ENCODE measurements around the gene APBB2. TPM values are rescaled to one million over a fixed set of nuclear protein-coding genes. Genes with fewer than 3 reads are reported as not detected.

APBB2 gene
- total RNA-seq, 3 donors from 2014 or later, result 1.1 to 2.2 (median 1.2) TPM

DNA sequence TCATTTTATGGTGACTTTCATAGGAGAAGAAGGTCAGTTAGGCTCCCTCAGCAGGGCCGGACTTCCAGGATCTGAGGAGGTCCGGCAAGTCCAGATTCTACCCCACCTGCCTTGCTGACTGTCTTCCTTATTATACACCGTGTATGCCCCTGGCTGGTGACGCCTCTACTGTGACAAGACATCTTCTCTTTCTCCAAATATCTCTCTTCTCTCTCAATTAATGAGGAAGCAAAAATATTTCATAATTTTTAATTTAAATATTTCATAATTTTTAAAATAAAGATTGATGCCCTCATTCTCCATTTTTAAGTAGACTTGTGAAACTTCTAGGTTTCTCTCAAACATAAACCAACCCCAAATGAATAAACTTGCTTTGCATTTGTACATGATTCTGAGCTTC, 262.1 kb downstream of the APBB2 start:
- no peak for ATAC-seq
- no peak for DNase-seq
- no peaks in the 10 kb centered on the region for H3K27me3 Mint-ChIP-seq (ENCODE audit: low read depth)
- H3K9me3 Mint-ChIP-seq, result no peaks in the 10 kb centered on the region
- no peak overlapping the region for H3K4me3 Mint-ChIP-seq
- H3K4me1 Mint-ChIP-seq (ENCODE audit: low read depth), result no peaks in the 10 kb centered on the region
- H3K36me3 Mint-ChIP-seq (ENCODE audit: insufficient read depth), result no peaks in the 10 kb centered on the region

DNA sequence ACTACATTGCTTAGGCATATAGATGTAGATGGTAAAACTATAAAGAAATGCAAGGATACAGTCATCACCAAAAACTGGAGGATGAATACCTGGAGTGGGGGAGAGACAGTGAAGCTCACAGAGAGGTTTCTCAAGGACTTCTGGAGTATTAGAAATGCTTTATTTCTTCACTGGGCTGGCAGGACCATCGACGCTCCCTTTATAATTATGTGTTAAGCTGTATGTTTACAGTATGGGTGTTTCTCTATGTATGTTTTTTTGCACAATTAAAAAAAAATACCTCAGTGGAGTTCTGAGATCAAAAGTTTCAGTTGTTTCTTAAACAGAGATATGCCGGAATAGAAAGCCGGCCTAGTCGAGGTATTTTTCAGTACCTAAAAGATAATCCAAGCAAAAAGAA, 263.3 kb downstream of the APBB2 start:
- Mint-ChIP-seq H3K9me3 (no peaks in the 10 kb centered on the region), H3K36me3 (ENCODE audit: insufficient read depth) (no peaks in the 10 kb centered on the region), H3K4me3 (no peak overlapping the region), H3K27me3 (ENCODE audit: low read depth) (no peaks in the 10 kb centered on the region), H3K4me1 (ENCODE audit: low read depth) (no peaks in the 10 kb centered on the region)
- ATAC-seq, result no peak
- no peak for DNase-seq

DNA sequence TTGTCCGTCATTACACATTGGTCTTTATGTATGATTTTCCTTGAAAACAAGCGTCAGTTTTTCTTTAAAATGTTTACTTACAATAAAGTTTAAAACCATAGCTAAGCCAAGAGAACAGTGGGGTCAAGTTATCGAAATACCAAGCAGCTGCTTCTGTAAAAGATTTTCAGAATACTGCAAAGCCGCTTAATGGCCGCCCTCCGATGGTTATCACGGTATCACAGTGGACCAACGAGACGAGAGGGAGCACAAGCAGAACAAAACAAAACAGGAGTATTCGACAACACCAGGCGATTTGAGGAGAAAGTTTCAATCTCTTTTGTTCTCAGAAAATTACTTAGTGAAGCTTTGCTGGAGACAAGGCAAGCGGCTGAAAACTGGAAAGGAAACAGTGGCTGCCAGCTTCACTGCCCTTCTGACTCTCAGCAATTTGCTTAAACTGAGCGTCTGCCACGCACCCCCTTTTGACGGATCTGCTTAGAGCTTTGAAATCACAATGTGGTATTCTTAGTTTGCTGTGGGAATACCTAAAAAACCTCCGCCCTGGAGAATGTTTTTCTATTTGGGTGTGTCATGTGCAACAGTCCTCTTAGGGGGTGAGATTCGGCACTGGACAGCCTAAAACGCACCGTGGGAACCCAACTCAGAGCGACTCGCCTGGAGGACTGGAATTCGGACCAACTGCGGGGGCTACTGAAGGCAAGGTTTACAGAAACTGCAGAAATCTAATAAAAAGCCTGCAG, 264.8 kb downstream of the APBB2 start:
- no peak for DNase-seq
- no peaks in the 10 kb centered on the region for H3K27me3 Mint-ChIP-seq (ENCODE audit: low read depth)

DNA sequence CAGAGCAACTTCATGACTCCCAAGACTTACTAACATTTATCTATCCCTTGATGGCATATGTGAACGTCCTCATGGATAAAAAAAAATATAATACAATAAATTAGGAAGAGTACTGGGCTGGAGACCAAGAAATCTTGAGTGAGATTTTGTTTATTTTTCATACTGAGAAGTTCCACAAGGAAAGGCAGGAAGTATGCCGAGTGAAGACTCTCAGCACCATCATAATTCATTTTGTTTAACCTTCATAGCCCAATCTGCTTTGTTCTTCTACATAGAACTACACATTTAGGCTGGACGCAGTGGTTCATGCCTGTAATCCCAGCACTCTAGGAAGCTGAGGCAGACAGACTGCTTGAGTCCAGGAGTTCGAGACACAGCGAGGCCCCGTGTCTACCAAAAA, 266.3 kb downstream of the APBB2 start:
- DNase-seq (no peak), ATAC-seq (no peak)
- Mint-ChIP-seq H3K9me3 (no peaks in the 10 kb centered on the region), H3K4me3 (no peak overlapping the region), H3K36me3 (ENCODE audit: insufficient read depth) (no peaks in the 10 kb centered on the region), H3K4me1 (ENCODE audit: low read depth) (no peaks in the 10 kb centered on the region), H3K27me3 (ENCODE audit: low read depth) (peaks cover 7% of the 10 kb centered on the region)

More for the DNA sequence above, 264.8 kb downstream of the APBB2 start:
- Mint-ChIP-seq H3K4me3 (no peak overlapping the region), H3K36me3 (ENCODE audit: insufficient read depth) (no peaks in the 10 kb centered on the region), H3K4me1 (ENCODE audit: low read depth) (no peaks in the 10 kb centered on the region), H3K9me3 (no peaks in the 10 kb centered on the region)
- ATAC-seq, result no peak

DNA sequence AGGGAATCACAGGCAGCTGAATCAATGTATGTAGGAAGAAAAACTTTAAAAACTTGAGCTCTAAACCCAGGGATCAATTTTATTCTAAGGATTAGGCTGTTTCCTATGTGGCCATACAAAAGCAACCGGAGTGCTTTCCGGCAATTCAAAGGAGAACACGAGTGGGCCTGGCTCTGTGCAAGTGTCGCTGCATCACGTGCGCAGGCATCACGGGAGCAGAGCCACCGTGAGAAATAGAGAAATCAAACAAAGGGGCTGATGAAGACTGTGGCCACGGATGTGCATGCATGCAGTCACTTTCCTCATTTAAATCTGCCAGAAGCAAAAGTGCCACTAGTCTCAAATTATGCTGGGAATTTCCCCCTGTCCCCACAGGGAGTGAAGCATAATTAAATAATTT, 267.7 kb downstream of the APBB2 start:
- H3K9me3 Mint-ChIP-seq, result no peaks in the 10 kb centered on the region
- no peak for DNase-seq
- no peaks in the 10 kb centered on the region for H3K4me1 Mint-ChIP-seq (ENCODE audit: low read depth)
- H3K36me3 Mint-ChIP-seq (ENCODE audit: insufficient read depth), result no peaks in the 10 kb centered on the region
- H3K4me3 Mint-ChIP-seq, result no peak overlapping the region
- peaks cover 11% of the 10 kb centered on the region for H3K27me3 Mint-ChIP-seq (ENCODE audit: low read depth)
- no peak for ATAC-seq

DNA sequence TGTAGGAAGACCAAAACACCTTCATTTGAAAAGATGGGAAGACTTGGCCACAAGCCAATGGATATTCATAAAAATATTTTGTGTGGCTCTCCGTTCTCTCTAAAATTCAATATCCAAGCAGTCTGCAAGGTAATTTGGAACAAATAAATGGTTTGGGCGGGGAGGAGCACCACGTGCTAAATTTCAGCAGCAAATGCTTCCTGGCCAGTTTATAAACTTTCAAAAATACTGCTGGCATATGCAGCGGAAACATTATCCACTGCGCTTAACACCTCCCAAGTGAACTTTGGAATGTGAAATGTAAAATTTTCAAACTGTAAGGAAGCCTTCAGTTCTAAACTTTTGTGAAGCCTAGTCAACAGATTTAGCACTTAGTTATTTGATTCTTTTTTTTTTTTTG, 273.6 kb downstream of the APBB2 start:
- Mint-ChIP-seq H3K36me3 (ENCODE audit: insufficient read depth) (no peaks in the 10 kb centered on the region), H3K4me1 (ENCODE audit: low read depth) (no peaks in the 10 kb centered on the region), H3K9me3 (no peaks in the 10 kb centered on the region), H3K4me3 (no peak overlapping the region), H3K27me3 (ENCODE audit: low read depth) (peaks cover 11% of the 10 kb centered on the region)
- ATAC-seq, result no peak
- DNase-seq, result no peak

DNA sequence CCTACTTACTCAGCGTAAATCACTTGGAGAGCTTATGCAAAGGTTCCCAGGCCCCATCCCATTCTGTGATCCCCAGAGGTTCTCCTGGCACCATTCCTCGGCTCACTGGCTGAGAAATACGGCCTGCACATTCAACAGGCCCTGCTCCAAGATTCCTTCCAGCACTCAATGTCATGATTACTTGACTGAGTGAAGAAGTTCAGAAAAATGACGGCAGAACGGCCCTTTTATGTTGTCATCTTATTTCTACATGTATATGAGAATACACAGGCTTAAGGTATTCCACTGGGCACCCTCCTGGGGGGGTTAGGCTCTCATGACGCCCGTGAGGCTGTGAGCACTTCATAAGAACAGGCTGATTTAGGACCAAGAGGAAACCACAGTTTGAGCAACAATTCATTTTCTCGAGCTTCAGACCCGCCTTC, 274.0 kb downstream of the APBB2 start:
- H3K36me3 Mint-ChIP-seq (ENCODE audit: insufficient read depth), result no peaks in the 10 kb centered on the region
- no peak for ATAC-seq
- no peak overlapping the region for H3K4me3 Mint-ChIP-seq
- peaks cover 11% of the 10 kb centered on the region for H3K27me3 Mint-ChIP-seq (ENCODE audit: low read depth)
- H3K4me1 Mint-ChIP-seq (ENCODE audit: low read depth), result no peaks in the 10 kb centered on the region
- no peak for DNase-seq
- no peaks in the 10 kb centered on the region for H3K9me3 Mint-ChIP-seq

DNA sequence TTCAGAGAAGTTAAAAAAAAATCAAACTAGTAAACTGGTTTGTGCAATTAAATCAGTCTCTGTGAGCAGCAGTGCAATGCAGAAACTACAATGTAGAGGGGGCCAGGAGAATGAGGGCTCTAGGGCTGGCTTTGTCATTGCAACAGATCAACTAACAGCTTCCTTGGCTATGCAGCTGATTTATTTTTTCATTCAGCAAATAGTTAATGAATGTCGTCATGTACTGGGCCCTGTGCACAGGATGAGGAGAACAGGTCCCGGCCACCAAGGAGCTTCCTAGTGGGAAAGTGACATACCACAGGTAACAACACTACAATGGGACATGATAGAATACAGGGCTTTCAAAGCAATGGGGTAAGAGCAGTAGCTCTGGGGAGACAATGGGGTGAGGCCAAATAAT, 274.5 kb downstream of the APBB2 start:
- Mint-ChIP-seq H3K9me3 (no peaks in the 10 kb centered on the region), H3K4me1 (ENCODE audit: low read depth) (no peaks in the 10 kb centered on the region), H3K4me3 (no peak overlapping the region), H3K27me3 (ENCODE audit: low read depth) (peaks cover 11% of the 10 kb centered on the region), H3K36me3 (ENCODE audit: insufficient read depth) (no peaks in the 10 kb centered on the region)
- no peak for DNase-seq
- no peak for ATAC-seq

DNA sequence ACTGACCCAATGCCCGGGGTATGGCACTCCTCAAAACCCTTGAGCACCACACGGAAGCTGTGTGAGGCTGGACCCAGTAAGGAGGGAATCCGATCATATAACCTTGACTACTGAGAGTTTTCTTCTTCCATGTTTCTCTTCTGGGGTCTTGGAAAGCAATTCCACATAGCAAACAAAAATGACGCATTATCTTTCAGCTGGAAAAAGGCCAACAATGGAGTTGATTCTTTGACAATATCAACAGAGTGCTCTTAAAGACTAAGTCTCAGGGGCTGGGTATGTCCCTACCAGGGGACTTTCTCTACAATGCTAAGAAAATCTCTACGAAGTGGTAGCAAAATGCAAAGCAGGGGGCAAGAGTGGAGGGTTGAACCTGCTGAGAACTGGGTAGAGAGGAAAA, 276.0 kb downstream of the APBB2 start:
- DNase-seq (no peak), ATAC-seq (no peak)
- Mint-ChIP-seq H3K9me3 (no peaks in the 10 kb centered on the region), H3K36me3 (ENCODE audit: insufficient read depth) (no peaks in the 10 kb centered on the region), H3K27me3 (ENCODE audit: low read depth) (peaks cover 6% of the 10 kb centered on the region), H3K4me3 (no peak overlapping the region), H3K4me1 (ENCODE audit: low read depth) (no peaks in the 10 kb centered on the region)

DNA sequence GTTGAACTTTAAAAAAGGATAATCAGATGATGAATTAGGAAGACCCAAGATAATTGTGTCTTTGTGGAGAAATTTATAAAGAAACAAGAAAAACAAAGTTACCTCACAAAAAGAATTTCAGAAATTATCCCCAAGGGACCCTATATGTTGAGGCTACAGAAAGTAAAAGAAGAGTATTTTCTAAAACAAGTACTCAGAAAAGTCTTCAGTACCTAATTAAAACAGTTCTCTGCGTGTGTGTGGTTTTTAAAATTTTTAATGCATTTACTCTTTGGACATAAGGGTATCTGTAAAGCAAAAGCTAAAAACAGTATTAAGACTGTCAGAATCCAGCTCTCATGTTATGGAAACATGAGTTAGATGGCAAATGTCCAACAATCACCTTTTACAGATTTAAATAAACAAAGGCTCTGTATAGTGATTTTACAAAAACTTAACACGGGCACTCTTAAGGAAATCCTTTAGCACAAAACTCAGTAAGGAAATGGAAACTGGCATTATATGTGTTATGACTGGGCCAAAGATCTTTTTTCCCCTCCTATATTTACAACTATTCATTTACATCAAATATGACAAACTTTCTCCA, 277.1 kb downstream of the APBB2 start:
- Mint-ChIP-seq H3K27me3 (ENCODE audit: low read depth) (peaks cover 7% of the 10 kb centered on the region), H3K9me3 (no peaks in the 10 kb centered on the region), H3K36me3 (ENCODE audit: insufficient read depth) (no peaks in the 10 kb centered on the region), H3K4me3 (no peak overlapping the region), H3K4me1 (ENCODE audit: low read depth) (no peaks in the 10 kb centered on the region)
- DNase-seq (no peak), ATAC-seq (no peak)

DNA sequence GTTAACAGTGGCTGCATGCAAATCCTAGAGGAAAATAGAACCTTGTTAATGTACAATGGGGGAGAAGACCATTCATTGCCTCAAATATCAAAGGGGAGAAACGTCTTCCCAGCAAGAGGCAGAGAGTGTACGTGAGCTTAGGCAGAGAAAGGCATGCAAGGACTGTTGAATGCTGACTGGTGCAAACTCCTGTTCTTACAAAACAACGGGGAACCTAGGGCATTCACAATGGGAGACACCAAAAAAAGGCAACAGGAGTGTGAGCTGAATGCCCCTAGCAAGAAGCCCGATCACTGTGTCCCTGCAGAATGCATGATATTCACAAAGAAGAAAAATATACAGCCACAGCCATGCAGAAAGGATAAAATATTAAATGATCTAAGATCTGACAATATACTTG, 279.7 kb downstream of the APBB2 start:
- H3K9me3 Mint-ChIP-seq, result no peaks in the 10 kb centered on the region
- H3K27me3 Mint-ChIP-seq (ENCODE audit: low read depth), result peaks cover 3% of the 10 kb centered on the region
- no peaks in the 10 kb centered on the region for H3K36me3 Mint-ChIP-seq (ENCODE audit: insufficient read depth)
- no peaks in the 10 kb centered on the region for H3K4me1 Mint-ChIP-seq (ENCODE audit: low read depth)
- DNase-seq, result no peak
- H3K4me3 Mint-ChIP-seq, result no peak overlapping the region
- ATAC-seq, result no peak

DNA sequence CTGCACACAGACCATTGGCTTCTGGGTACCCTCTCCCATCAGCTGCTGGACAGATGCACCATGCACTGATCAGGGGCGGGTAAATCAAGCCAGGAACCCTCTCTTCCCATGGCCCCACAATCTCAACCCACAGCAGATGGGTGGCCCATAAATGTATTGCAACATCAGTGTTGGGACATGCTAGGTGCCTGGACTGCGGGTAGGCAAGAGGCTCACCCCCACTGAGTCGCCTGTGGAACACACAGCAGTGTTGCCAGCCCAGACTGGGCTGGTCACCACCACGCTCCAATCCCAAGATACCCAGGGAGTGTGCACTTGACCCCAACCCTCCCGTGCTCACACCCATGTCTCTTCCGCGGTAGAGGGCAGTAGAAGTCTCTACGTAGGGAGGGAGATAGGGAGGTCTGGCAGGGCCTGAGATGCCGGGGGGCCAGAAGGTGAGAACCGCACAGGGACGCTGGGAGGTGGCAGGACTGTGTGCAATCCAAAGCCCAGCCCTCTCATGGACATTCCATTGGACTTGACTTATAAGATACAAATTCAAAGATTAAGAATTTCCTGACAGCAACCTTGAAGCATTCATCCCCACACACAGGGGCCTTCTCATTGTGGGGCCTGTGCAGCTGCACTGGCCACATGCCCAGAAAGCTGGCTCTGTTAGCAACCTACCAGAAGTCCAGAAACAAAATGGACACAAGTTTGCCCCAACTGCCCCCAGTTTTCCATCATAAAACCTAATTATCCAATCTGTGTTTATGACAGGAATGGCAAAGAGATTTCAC, 280.9 kb downstream of the APBB2 start:
- H3K4me1 Mint-ChIP-seq (ENCODE audit: low read depth), result no peaks in the 10 kb centered on the region
- H3K9me3 Mint-ChIP-seq, result no peaks in the 10 kb centered on the region
- H3K27me3 Mint-ChIP-seq (ENCODE audit: low read depth), result peaks cover 3% of the 10 kb centered on the region
- no peak overlapping the region for H3K4me3 Mint-ChIP-seq
- no peak for DNase-seq
- H3K36me3 Mint-ChIP-seq (ENCODE audit: insufficient read depth), result no peaks in the 10 kb centered on the region
- no peak for ATAC-seq

DNA sequence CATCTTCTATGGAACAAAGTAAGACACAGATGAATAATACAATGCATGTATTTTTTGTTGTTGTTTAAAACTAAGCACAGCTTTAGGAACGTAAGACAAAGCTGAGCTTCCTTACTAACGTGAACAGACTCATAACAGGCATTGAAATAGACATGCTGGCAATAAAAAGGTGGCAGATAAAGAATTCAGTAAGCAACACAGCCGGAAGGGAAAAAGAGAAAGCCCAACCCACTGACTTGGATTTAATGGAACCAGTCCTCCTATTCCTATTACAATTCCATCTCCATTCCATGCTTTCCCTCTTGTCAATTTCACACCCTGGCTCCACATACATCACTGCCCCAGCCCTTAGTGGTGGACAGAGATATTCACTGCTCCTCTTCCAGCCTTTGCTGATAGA, 282.5 kb downstream of the APBB2 start:
- no peak for ATAC-seq
- H3K9me3 Mint-ChIP-seq, result no peaks in the 10 kb centered on the region
- H3K4me1 Mint-ChIP-seq (ENCODE audit: low read depth), result peaks cover 5% of the 10 kb centered on the region
- no peak for DNase-seq
- H3K36me3 Mint-ChIP-seq (ENCODE audit: insufficient read depth), result no peaks in the 10 kb centered on the region
- H3K4me3 Mint-ChIP-seq, result no peak overlapping the region
- H3K27me3 Mint-ChIP-seq (ENCODE audit: low read depth), result peaks cover 15% of the 10 kb centered on the region

DNA sequence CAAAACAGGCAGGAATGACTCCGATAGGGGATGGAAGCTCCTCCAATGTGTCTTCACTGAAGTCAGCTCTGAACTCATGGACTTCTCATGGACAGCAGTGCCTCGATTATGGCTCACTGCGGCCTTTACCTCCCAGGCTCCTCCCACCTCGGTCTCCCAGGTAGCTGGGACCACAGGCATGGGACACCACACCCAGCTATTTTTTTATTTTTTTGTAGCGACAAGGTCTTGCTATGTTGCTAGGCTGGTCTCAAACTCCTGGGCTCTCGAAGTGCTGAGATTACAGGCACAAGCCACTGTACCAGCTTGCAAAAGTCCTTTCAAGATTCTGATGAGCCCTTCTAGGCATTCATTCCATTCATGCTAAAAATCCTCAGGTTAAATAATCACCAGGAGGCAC, 283.1 kb downstream of the APBB2 start:
- Mint-ChIP-seq H3K9me3 (no peaks in the 10 kb centered on the region), H3K4me3 (no peak overlapping the region), H3K4me1 (ENCODE audit: low read depth) (peaks cover 5% of the 10 kb centered on the region), H3K27me3 (ENCODE audit: low read depth) (peaks cover 21% of the 10 kb centered on the region), H3K36me3 (ENCODE audit: insufficient read depth) (no peaks in the 10 kb centered on the region)
- DNase-seq (no peak), ATAC-seq (no peak)

DNA sequence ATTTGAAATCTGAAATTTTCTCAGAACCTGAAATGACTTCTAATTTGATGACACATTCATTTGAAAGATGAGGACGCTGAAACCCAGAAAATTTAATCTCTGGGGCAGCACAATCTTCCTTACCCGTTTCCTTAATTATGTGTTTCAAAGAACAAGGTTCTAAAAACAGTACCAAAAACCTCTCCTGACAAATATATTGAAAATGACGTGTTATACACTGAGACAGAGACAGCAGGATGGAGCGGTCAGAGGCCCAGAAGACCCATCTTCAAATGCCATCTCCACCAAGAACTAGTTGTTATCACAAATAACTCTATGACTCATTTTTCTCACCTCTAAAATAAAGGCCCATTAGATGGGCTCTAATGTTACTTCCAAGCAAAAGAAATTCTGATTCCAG, 287.3 kb downstream of the APBB2 start:
- DNase-seq, result no peak
- no peaks in the 10 kb centered on the region for H3K9me3 Mint-ChIP-seq
- peaks cover 9% of the 10 kb centered on the region for H3K4me1 Mint-ChIP-seq (ENCODE audit: low read depth)
- no peaks in the 10 kb centered on the region for H3K36me3 Mint-ChIP-seq (ENCODE audit: insufficient read depth)
- ATAC-seq, result peak in 1 of 2 donors; percentile 13
- H3K4me3 Mint-ChIP-seq, result no peak overlapping the region
- H3K27me3 Mint-ChIP-seq (ENCODE audit: low read depth), result peaks cover 25% of the 10 kb centered on the region
